Measurements from ENCODE around the gene MED17.

GRCh38 chr11:93861808-93862207 lies 77.7 kb downstream of the MED17 start:
- TF ChIP-seq, protein P1, sequence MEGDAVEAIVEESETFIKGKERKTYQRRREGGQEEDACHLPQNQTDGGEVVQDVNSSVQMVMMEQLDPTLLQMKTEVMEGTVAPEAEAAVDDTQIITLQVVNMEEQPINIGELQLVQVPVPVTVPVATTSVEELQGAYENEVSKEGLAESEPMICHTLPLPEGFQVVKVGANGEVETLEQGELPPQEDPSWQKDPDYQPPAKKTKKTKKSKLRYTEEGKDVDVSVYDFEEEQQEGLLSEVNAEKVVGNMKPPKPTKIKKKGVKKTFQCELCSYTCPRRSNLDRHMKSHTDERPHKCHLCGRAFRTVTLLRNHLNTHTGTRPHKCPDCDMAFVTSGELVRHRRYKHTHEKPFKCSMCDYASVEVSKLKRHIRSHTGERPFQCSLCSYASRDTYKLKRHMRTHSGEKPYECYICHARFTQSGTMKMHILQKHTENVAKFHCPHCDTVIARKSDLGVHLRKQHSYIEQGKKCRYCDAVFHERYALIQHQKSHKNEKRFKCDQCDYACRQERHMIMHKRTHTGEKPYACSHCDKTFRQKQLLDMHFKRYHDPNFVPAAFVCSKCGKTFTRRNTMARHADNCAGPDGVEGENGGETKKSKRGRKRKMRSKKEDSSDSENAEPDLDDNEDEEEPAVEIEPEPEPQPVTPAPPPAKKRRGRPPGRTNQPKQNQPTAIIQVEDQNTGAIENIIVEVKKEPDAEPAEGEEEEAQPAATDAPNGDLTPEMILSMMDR (IDR thresholded peaks at IDR 0.05) = no peak
- TF ChIP-seq EP300 (IDR thresholded peaks at IDR 0.05) = no peak
- no peak for TF ChIP-seq POLR2A (IDR thresholded peaks at IDR 0.05)
